Trophoblast cell (in vitro differentiated cells and primary cell): ENCODE results near the gene CCDC146.
A peak's percentile ranks its signal among the peaks of the same experiment; 100 is the strongest.

ENCODE experiments used
- DNase-seq, 2 donors: peaks; one replicate each; pipeline ENCODE4 v3.0.0-alpha.2; 2016
- H2AFZ ChIP-seq: 2 replicates; pipeline ENCODE4 v1.6.1; 2013; ENCODE audit warnings: low read length, moderate library complexity, mild to moderate bottlenecking; ENCODE audit not compliant: insufficient read depth, poor library complexity
- H2AK5ac ChIP-seq: 2 replicates; pipeline ENCODE4 v1.6.1; 2013; ENCODE audit warnings: mild to moderate bottlenecking, low read length
- H2BK120ac ChIP-seq: 2 replicates; pipeline ENCODE4 v1.6.1; 2013; ENCODE audit warnings: low read length, mild to moderate bottlenecking, moderate library complexity; ENCODE audit not compliant: insufficient read depth, poor library complexity
- H2BK12ac ChIP-seq: 2 replicates; pipeline ENCODE4 v1.6.1; 2013; ENCODE audit warnings: mild to moderate bottlenecking, low read length, moderate library complexity
- H2BK5ac ChIP-seq: 2 replicates; pipeline ENCODE4 v1.6.1; 2013; ENCODE audit warnings: low read length, low read depth, moderate library complexity, mild to moderate bottlenecking; ENCODE audit not compliant: poor library complexity
- H3K14ac ChIP-seq: 2 replicates; pipeline ENCODE4 v1.6.1; 2013; ENCODE audit warnings: mild to moderate bottlenecking, low read length
- H3K18ac ChIP-seq: 2 replicates; pipeline ENCODE4 v1.6.1; 2013; ENCODE audit warnings: mild to moderate bottlenecking, low read length
- H3K23ac ChIP-seq: 2 replicates; pipeline ENCODE4 v1.6.1; 2013; ENCODE audit warnings: low read length
- H3K27ac ChIP-seq: 2 replicates; pipeline ENCODE4 v1.5.1; 2013; ENCODE audit warnings: low read depth, mild to moderate bottlenecking, inconsistent platforms, low read length, moderate library complexity
- H3K27me3 ChIP-seq: 2 replicates; pipeline ENCODE4 v1.6.1; 2013; ENCODE audit warnings: inconsistent platforms, mild to moderate bottlenecking, low read length, moderate library complexity; ENCODE audit not compliant: insufficient read depth
- H3K36me3 ChIP-seq, 2 experiments: 1 replicate in 1 of 2; 2 replicates in 1 of 2; pipeline ENCODE4 v1.6.1; 2013; ENCODE audit warnings: low read length in 2 of 2, mild to moderate bottlenecking in 2 of 2, moderate library complexity in 1 of 2; ENCODE audit not compliant: insufficient read depth in 2 of 2, control insufficient read depth in 1 of 2
- H3K4ac ChIP-seq: 2 replicates; pipeline ENCODE4 v1.6.1; 2013; ENCODE audit warnings: low read depth, mild to moderate bottlenecking, low read length, moderate library complexity
- H3K4me1 ChIP-seq, 2 experiments: 1 replicate in 1 of 2; 2 replicates in 1 of 2; pipeline ENCODE4 v1.6.1; 2013; ENCODE audit warnings: low read length in 2 of 2, mild to moderate bottlenecking in 2 of 2, moderate library complexity in 1 of 2; ENCODE audit not compliant: insufficient read depth in 2 of 2, control insufficient read depth in 1 of 2
- H3K4me2 ChIP-seq: 2 replicates; pipeline ENCODE4 v1.6.1; 2013; ENCODE audit warnings: inconsistent platforms, mild to moderate bottlenecking, low read length, moderate library complexity
- H3K4me3 ChIP-seq: 2 replicates; pipeline ENCODE4 v1.5.1; 2013; ENCODE audit warnings: mild to moderate bottlenecking, low read depth, low read length, inconsistent platforms
- H3K79me1 ChIP-seq: one replicate; pipeline ENCODE4 v1.6.1; 2013; ENCODE audit warnings: low read length
- H3K79me2 ChIP-seq: 2 replicates; pipeline ENCODE4 v1.6.1; 2013; ENCODE audit warnings: low read length, mild to moderate bottlenecking; ENCODE audit not compliant: control insufficient read depth, insufficient read depth, poor library complexity
- H3K9ac ChIP-seq: 2 replicates; pipeline ENCODE4 v1.6.1; 2013; ENCODE audit warnings: mild to moderate bottlenecking, low read length
- H3K9me3 ChIP-seq: 2 replicates; pipeline ENCODE4 v1.6.1; 2013; ENCODE audit warnings: low read depth, mild to moderate bottlenecking, control low read depth, inconsistent platforms, low read length; ENCODE audit not compliant: insufficient read depth
- H4K12ac ChIP-seq: 2 replicates; pipeline ENCODE4 v1.6.1; 2013; ENCODE audit warnings: low read depth, mild to moderate bottlenecking, low read length, moderate library complexity
- H4K8ac ChIP-seq: 2 replicates; pipeline ENCODE4 v1.6.1; 2013; ENCODE audit warnings: low read depth, mild to moderate bottlenecking, low read length, moderate library complexity
- H4K91ac ChIP-seq: one replicate; pipeline ENCODE4 v1.6.1; 2013; ENCODE audit warnings: low read depth, mild to moderate bottlenecking, low read length, moderate library complexity
- WGBS: extraction: QIAGEN DNeasy Blood & Tissue Kit; methylation state at CpG from one replicate; pipeline ENCODE4 v1.1.7; 2013; ENCODE audit warnings: missing lambda C conversion rate; ENCODE audit not compliant: insufficient read length, insufficient coverage; ENCODE audit errors: extremely low coverage; 5-methylcytosine and 5-hydroxymethylcytosine counted together

The CCDC146 gene

DNA sequence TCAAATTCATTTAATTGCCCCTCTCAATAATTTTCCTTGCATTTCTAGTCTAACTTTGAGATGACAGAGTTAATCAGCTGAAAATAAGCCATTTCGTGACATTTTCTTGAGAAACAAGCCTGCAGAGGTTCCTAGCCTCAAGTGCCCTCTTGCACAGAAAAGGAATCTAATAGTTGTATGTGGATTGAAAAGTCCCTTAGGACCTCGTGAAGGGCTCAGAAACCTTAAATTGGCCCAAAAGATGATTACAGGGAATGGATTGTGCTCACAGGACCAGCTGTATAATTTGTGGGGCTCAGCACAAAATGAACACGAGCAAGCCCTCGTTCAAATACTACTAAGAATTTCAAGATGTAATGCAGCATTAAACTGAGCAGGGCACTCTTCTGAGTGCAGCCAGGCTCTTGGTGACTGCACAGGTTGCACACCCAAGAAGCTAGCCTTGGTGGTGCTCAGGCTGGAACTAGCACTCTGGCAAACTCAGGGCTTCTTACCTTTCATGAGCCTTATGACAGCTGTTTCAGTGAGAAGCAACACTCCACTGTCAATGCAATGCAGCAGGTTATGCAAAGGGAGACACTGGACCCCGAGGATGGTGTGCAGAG, 191.6 kb downstream of the CCDC146 start:
- Histone ChIP-seq H3K4me1 (peaks cover 4% of the 10 kb centered on the region in 2 experiments), H3K4me2 (no peak overlapping the region), H2BK120ac (no peak overlapping the region), H3K4ac (no peak overlapping the region), H3K14ac (no peak overlapping the region), H3K36me3 (no peaks in the 10 kb centered on the region), H4K8ac (no peak overlapping the region), H3K9ac (no peak overlapping the region), H3K9me3 (no peaks in the 10 kb centered on the region), H3K23ac (no peak overlapping the region), H3K79me2 (no peaks in the 10 kb centered on the region), H3K4me3 (no peak overlapping the region), H3K27me3 (no peaks in the 10 kb centered on the region), H4K12ac (no peak overlapping the region), H3K18ac (no peak overlapping the region), H2AFZ (no peak overlapping the region), H2BK12ac (no peak overlapping the region), H2AK5ac (no peak overlapping the region), H4K91ac (no peak overlapping the region), H2BK5ac (no peak overlapping the region), H3K27ac (no peak overlapping the region), H3K79me1 (peaks cover 2% of the 10 kb centered on the region)
- no peak for DNase-seq
- WGBS: no CpG with 5 or more reads among the region's 5 CpGs

DNA sequence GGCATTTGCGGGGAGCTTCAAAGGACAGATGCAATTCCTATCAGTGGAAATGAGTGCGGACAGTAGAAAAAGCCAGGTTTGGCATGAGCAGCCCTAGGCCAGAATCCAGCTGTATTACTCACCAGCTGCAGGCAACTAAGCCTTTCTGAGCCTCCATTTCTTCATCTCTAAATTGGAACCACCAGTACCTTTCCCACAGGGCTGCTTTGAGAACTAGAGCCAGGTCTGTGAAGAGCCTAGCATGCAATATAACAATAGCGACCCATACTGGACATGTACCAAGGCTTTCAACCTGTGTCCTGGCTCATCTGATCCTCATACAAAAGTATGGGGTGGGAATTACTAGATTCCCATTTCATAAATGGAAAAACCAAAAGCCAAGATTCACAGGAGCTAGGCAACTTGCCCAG, 192.8 kb downstream of the CCDC146 start:
- no peak overlapping the region for H3K23ac ChIP-seq
- no peak overlapping the region for H2BK12ac ChIP-seq
- no peaks in the 10 kb centered on the region for H3K4me1 ChIP-seq
- no peaks in the 10 kb centered on the region for H3K79me1 ChIP-seq
- H2BK5ac ChIP-seq: no peak overlapping the region
- H4K12ac ChIP-seq: no peak overlapping the region
- H4K91ac ChIP-seq: no peak overlapping the region
- no peaks in the 10 kb centered on the region for H3K9me3 ChIP-seq
- H4K8ac ChIP-seq: no peak overlapping the region
- no peak overlapping the region for H2AFZ ChIP-seq
- no peaks in the 10 kb centered on the region for H3K27me3 ChIP-seq
- no peak overlapping the region for H3K14ac ChIP-seq
- WGBS: no CpG with 5 or more reads among the region's 3 CpGs
- H3K4ac ChIP-seq: no peak overlapping the region
- no peak overlapping the region for H3K4me2 ChIP-seq
- H3K18ac ChIP-seq: no peak overlapping the region
- peak; percentile 92 to 96 for DNase-seq
- H2AK5ac ChIP-seq: no peak overlapping the region
- H2BK120ac ChIP-seq: no peak overlapping the region
- no peak overlapping the region for H3K4me3 ChIP-seq
- no peak overlapping the region for H3K27ac ChIP-seq
- H3K79me2 ChIP-seq: no peaks in the 10 kb centered on the region
- H3K36me3 ChIP-seq: no peaks in the 10 kb centered on the region
- no peak overlapping the region for H3K9ac ChIP-seq

GRCh38 chr7:77316219-77316978, 194.0 kb downstream of the CCDC146 start:
- no peaks in the 10 kb centered on the region for H3K79me1 ChIP-seq
- H2BK12ac ChIP-seq: no peak overlapping the region
- H3K4me3 ChIP-seq: no peak overlapping the region
- no peaks in the 10 kb centered on the region for H3K4me1 ChIP-seq
- no peak overlapping the region for H4K91ac ChIP-seq
- WGBS: no CpG with 5 or more reads among the region's 2 CpGs
- no peak overlapping the region for H3K27ac ChIP-seq
- no peak overlapping the region for H3K23ac ChIP-seq
- no peaks in the 10 kb centered on the region for H3K9me3 ChIP-seq
- no peak overlapping the region for H3K9ac ChIP-seq
- H3K79me2 ChIP-seq: no peaks in the 10 kb centered on the region
- H2BK5ac ChIP-seq: no peak overlapping the region
- H3K4ac ChIP-seq: no peak overlapping the region
- H3K14ac ChIP-seq: no peak overlapping the region
- no peak overlapping the region for H2BK120ac ChIP-seq
- no peaks in the 10 kb centered on the region for H3K27me3 ChIP-seq
- H2AK5ac ChIP-seq: no peak overlapping the region
- no peak overlapping the region for H4K12ac ChIP-seq
- no peak for DNase-seq
- no peak overlapping the region for H4K8ac ChIP-seq
- no peak overlapping the region for H2AFZ ChIP-seq
- no peak overlapping the region for H3K18ac ChIP-seq
- no peaks in the 10 kb centered on the region for H3K36me3 ChIP-seq
- no peak overlapping the region for H3K4me2 ChIP-seq

DNA sequence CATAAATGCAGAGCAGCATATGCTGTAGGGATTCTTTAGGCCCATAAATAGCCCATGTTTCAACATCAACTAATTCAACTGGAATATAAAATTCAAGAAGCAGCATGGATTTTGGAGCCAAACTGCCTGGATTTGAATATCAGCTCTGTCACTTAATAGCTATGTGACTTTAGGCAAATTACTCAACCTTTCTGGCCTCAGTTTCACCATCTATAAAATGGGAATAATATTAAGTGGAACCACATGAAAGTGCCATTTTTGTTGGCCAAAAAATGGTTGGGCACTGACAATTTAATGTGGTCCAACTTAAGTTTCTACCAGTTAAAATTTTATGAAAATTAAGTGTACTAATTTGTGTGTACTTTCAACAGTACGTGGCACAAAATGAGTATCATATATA, 195.6 kb downstream of the CCDC146 start:
- H3K27ac ChIP-seq: no peak overlapping the region
- H3K4me2 ChIP-seq: no peak overlapping the region
- no peak for DNase-seq
- no peak overlapping the region for H2BK5ac ChIP-seq
- H2AK5ac ChIP-seq: no peak overlapping the region
- WGBS: no CpG with 5 or more reads among the region's 1 CpG
- no peak overlapping the region for H3K4ac ChIP-seq
- no peak overlapping the region for H4K91ac ChIP-seq
- H2BK12ac ChIP-seq: no peak overlapping the region
- H3K18ac ChIP-seq: no peak overlapping the region
- H3K79me1 ChIP-seq: no peaks in the 10 kb centered on the region
- H3K27me3 ChIP-seq: no peaks in the 10 kb centered on the region
- H3K36me3 ChIP-seq: no peaks in the 10 kb centered on the region
- H4K12ac ChIP-seq: no peak overlapping the region
- no peaks in the 10 kb centered on the region for H3K79me2 ChIP-seq
- no peak overlapping the region for H4K8ac ChIP-seq
- H3K9me3 ChIP-seq: no peaks in the 10 kb centered on the region
- no peaks in the 10 kb centered on the region for H3K4me1 ChIP-seq
- H3K14ac ChIP-seq: no peak overlapping the region
- no peak overlapping the region for H3K4me3 ChIP-seq
- H3K23ac ChIP-seq: no peak overlapping the region
- H3K9ac ChIP-seq: no peak overlapping the region
- H2AFZ ChIP-seq: no peak overlapping the region
- no peak overlapping the region for H2BK120ac ChIP-seq
